EL (cell line): ENCODE data around the gene RASGRF1.
A peak's percentile ranks its signal among the peaks of the same experiment; 100 is the strongest.

Source experiments
- DNase-seq: peaks from one replicate; pipeline ENCODE4 v3.0.0-alpha.2; 2016

The RASGRF1 gene

DNA sequence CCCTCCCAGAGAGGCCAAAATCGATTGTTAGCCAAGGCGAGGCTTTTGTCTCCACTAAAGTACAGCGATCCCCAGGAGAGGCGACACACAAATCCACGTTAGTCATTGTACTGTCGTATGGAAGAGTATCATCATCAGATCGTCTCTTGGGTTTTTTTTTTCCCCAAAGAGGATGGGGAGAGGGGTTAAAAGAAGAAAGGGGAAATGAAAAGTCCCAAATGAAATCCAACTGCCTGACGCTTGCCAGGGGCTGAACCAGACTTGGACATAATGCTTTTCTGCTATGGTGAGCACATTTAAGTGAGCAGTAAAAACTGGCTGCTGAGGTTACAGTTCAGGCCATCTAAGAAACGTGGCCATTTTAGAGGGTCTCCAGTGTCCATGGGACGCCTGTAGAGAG is 107.8 kb downstream of the RASGRF1 start:
- no peak for DNase-seq

DNA sequence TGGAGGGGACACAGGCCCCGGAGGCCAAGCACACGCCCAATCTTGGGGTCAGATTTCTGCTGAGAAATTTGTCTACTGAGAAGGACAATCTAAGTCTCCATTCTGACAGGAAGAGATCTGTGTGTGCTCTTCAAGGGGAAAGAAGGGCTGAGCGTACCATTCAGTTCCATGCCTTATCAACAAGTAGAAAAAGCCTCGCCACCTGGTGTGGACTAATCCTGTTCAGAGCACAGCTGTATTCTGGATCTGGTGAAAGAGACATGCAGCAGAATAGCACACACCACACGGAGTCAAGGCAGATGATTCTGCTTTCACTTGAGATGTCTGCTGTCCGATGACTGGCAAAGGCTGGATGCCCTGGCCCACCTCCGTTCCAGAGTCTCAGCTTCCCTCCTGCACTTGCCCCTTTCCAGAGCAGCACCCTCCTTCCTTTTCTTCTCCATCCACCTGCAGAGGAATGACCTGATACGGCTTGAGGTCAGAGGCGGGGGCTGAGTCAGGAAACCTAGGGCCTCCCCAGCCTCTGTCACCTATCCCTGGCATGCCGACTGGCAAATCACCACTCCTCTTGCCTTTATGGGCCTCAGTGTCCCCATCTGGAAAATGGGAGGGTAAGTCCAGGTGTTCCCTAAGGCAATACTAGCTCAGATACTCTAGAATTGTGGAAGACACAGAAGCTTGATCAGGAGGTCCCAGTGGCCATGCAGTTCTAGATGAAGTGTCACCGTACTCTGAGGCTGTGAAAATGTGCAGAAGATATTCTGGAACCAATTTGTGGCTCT is 108.9 kb downstream of the RASGRF1 start:
- DNase-seq = no peak

DNA sequence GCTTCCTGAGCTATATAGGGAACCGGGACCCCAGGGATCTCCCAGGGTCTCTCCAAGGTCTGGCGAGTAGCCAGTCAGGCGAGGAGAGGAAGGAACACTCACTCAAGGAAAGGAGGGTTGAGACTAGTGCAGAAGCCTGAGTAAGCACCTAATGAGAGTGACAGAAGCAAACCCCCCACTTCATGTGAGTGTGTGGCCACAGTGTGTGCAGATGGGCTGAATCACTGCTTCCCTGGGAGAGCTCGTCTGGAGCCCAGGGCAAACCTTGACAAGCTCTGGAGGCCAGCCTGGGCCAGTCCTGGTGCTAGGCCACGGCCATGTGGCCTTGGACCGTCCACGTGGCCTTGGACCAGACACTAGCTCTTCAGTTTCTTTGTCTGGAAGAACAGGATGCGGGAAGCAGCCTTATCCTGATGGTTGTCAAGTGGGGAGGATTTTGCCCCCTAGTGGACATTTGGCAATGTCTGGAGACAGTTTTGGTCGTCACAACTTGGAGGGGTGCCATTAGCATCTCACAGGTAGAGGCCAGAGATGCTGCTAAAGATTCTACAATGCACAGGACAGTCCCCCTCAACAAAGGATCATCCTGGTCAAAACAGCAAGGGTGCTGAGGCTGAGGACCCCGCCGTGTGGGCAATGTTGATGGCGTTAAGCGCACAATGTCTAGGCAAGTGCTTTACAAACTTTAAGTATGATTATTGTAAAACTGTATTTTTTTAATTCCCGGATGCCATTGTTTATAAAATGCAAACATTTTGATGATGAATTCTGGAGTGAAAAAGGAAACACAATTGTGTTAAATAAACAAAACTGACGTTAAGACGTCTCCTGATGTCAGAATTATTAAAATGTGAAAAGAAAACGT is 110.9 kb downstream of the RASGRF1 start:
- peak; percentile 75 for DNase-seq

DNA sequence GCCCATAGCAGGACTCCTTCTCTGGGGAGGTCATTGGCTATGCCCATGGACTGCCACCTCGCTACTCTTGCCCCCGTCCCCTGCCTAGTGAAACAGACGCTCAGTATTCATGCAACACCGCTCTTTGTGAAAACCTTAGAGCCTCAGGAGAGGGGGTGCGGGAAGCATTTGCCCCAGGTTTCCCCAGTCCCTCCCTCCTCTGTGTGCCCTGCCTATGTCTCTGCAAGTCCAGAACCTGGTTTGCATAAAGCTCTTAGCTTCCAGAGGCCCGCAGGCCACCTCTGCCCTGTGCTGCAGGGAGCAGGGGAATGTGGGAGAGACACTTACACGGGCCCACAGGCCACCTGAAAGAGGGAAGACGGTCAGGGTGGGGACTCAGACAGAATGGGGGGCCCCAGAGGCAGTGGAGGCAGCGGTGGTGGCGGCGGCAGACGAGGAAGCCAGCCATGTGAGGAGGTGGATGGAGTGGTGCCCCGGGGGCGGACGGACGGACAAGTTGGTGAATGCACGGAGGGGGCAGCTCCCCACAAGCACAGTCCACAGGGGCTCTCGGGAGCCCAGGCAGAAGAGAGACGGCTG is 111.9 kb downstream of the RASGRF1 start:
- no peak for DNase-seq

DNA sequence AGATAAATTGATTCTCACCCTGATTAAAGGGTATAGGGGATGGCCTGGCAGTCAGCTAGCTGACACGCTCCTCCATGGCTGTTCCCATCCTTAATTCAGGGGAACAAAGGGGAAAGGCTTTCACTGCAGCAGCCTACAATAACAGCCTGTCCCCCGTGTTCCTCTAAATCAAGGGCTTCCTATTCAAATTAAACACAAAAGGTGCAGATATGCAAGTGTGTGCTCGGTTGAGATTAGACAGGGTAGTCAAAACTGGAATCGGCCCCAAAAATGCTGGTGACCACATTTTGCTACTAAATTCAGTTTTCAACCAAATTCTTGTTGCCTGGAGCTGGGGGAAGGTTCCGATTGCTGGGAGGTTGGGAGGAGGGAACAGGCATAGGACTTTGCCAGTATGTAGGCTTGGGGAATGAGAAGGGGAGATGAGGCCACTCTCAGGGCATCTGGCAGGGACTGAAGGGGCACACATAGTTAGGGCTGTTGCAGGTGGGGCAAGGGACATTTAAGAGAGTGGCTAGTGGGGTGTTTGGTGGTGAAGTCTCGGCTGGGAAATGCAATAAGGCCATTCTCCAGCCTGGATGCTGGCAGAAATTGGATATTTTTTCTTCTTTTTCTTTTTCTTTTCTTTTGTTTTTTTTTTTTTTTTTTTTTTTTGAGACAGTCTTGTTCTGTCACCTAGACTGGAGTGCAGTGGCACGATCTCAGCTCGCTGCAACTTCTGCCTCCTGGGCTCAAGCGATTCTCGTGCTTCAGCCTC is 112.8 kb downstream of the RASGRF1 start:
- DNase-seq = no peak

DNA sequence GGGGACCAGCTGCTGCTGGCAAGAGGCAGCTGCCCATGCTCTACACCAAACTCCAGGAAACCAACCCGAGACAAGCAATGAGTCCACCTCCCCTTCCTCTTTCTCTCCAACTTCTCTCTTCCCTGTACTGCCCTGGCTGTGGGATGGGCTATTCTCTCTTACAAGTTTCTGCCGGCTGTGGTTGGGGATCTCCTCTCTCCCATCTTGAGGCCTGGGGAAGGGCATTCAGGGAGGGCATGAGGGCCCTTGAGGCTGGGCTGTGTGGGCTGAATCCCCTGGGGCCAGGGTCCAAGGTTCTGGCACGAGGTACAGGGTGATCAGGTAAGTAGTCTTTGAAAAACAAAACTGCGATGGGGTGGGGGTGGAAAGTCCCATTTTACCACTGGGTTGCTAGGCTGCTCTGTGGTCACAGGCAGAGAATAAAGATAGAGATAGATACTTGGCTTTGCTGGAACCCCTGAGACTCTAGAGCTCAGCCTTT is 113.4 kb downstream of the RASGRF1 start:
- DNase-seq = no peak

DNA sequence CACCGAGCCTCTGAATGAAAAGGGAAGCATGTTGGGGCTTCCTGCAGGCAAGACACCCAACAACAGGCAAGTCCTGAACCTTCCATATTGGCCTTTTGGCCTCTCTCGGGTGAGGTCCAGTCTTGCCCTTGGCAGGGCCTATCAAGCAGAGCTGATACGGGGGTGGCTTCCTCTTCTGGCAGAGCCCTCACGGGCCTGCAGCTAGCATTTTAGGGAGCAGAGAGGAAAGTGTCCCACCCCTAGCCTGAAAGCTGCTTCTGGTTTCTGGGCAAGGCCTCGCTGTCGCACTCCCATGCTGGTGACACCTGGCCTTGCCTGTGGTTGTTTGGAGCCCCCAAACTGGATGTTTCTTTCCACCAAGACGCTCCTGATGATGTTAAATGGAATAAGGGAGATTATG is 113.9 kb downstream of the RASGRF1 start:
- no peak for DNase-seq

DNA sequence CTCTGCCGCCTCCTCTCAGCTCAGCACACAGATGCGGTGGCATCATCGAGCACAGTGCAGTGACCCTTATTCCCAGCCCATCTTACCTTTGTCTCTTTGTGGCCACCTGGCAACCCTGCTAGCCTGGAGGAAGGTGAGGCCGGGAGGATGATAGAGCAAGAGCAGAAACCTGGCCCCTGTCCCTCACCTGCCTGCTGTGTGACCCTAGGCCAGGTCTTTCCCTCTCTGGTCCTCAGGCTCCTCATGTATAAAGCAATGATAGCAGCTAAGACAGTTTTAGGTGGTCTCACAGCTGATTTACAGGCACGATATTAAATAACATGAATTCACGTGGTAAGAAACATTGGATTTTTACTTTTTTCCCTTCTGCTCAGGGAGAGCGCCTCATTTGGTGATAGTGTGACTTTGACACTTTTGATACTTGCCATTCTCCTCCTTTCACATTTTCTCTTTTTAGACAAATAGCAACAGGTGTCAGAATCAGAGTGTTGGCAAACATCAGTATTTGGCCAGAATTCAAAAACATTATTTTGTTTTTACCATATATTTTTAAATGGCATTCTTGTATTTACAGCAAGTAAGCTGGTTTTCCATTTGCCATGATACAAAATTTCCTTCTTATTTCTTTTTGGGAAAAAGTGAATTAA is 116.2 kb downstream of the RASGRF1 start:
- no peak for DNase-seq

DNA sequence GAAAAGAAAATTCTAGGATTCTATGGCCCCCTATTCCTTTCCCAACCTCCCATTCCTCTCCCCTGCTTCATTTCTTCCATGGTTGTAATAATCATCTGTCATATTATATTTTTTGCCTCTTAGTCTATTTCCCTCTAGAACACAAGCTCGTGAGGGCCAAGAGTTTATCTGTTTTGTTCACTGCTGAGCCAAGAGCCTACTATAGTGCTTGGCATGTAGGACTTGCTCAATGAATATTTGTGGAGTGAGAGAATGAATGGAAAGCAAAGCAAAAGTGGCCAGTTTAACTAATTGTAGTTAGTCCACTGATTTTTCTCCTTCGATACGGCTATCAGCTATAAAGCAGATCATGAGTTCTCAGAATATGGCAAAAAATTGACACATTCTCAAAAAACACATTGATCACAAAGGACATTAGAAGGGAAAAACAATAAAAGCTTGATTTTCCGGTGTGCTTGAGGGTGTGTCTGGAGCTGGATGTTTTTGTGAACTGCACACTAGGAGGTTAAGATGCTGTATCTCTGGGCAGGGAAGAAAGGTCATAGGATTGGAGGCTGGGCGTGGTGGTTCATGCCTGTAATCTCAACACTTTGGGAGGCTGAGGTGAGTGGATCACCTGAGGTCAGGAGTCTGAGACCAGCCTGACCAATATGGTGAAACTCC is 120.8 kb downstream of the RASGRF1 start:
- no peak for DNase-seq

DNA sequence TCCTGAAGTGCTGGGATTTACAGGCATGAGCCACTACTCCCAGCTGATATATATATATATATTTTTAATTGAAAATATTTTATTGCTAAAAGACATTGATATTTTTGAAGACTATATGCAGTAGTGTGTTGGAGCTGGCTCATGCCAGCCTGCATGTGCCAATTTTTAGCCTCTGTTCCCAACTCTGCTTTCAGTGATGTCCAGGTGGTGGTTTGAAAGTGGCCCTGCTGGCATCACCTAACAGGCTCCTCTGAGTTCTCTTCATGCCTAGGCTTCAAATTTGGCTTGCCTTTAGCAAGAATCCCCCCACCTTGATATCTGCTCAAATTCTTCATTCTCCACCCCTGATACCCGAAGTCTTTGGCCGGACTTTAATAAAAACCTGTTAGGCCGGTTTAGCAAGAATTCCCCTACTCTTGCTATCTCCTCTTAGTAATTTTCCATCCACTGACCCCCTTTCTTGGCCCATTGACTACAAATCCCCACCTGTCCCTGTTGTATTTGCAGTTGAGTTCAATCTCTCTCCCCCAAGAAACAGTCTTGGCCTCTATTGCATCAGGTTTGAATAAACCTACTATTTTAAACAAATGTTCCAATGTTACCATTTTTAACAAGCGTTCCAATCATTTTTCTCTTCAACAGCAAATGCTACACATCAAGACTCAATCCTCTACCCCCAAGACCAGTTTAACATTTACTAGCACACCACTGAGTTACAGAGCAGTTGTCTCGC is 121.9 kb downstream of the RASGRF1 start:
- no peak for DNase-seq

DNA sequence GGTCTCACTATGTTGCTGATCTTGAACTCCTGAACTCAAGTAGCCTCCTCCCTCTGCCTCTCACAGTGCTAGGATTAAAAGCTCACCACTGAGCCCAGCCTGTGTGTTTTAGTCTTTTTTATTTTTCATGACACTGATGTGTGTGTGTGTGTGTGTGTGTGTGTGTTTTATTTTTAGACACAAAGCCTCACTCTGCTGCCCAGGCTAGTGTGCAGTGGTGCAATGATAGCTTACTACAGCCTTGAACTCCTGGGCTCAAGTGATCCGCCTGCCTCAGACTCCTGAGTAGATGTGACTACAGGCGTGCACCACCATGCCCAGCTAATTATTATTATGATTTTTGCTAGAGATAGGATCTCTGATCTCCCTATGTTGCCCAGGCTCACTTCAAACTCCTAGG is 122.5 kb downstream of the RASGRF1 start:
- DNase-seq = no peak

DNA sequence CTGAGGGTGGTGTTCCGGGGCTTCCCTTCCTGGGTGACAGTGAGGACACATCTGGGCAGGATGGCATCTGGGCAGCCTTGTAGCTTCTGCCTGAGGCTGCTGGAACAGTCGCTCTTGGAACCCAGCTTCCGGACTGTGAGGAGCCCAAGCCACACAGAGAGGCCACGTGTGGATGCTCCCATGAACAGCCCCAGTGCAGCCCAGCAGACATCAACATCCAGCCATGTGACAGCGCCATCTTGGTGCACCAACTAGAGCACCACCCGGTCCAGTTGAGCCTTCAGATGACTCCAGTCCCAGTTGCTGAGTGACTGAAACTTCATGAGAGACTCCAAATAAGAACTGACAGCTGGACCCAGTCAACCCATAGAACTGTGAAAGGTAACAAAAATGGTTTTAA is 130.3 kb downstream of the RASGRF1 start:
- DNase-seq = no peak

DNA sequence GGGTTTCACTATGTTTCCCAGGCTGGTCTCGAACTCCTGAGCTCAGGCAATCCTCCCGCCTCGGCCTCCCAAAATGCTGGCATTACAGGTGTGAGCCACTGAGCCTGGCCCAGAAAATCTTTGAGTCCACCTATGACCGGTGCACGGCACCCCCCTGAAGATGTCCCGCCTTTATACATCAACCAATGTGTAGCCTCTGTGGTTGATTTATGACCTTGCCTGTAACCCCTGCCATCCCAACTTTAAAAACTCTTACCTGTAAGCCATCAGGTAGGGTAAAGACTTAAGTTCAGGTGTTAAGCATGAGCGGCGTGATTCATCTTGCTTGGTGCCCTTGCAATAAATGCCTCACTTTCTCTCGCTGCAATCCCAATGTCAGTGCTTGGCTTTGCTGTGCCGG is 131.2 kb downstream of the RASGRF1 start:
- DNase-seq = no peak

DNA sequence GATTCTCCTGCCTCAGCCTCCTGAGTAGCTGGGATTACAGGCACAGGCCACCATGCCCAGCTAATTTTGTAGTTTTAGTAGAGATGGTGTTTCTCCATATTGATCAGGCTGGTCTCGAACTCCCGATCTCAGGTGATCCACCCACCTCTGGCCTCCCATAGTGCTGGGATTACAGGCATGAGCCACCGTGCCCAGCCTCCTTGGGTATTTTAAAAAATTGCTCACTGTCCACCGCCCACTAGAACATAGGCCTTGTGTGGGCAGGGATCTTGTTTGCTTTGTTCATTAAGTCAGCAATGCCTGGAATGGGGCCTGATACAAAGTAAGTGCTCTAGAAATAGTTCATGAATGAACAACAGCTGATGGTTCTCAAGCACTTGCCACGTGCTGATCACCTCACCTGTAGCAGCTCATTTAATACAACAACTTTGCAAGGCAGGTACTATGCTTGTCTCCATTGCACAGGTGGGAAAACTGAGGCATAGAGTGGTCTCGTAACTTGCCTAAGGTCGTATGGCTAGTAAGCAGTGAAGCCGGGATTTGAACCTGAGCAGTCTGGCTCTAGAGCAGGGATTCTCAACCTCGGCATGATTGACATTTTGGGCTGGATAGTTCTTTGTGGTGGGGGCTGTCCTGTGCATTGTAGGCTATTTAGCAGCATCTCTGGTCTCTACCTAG is 133.0 kb downstream of the RASGRF1 start:
- no peak for DNase-seq

DNA sequence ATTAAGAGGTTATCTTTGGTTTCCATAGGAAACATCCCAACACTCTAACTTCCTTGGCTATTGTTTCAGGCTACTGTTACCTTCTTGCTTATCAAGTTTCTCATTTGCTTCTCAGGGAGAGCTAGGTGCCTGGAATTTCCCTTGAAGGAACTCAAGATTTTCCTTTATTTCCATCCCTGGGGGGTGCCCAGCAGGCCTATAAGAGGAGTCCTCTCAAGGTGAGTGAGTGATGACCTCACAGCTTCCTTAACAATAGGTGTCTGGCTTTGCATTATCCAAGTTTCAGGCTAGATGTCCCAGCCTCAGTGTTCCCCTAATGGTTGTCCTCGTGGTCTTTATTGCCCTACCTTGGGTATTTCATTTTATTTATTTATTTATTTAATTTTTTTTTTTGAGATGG is 133.6 kb downstream of the RASGRF1 start:
- no peak for DNase-seq

DNA sequence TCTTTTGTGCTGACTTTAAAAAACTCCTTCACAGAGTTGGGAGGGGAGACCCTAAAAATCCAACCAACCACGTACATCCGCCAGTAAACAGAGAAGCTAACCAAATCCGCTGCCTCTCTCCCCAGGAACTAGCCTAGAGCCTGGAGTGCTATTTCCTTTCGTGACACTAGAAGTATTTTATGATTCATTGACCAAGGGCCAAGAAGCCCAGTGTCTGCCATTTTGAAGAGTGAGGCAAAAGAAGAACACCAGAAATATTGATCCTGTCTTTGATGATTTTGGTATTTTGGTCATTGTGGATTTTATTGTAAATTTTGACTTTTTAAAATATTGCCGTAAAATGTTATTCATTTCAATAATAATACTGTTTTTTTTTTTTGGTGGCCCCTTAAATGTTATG is 135.2 kb downstream of the RASGRF1 start:
- DNase-seq = no peak

DNA sequence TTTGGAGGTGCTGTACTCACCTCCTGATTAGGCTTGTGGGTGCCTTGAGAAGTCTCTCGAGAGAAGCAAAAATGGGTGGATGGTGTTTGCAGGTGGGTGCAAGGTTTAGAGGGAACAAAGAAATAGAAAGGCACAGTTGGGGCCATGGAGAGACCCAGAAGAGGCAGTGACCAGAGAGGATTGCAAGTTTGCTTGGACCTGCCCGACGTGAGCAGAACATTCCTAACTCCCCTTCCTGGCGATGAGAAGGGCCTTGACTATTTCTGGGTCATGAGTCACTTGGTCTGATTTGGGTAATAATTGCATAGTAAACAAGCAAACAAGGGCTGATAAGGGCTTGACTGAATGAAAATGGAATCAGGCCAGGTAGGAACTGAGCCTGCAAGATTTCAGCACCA is 138.7 kb downstream of the RASGRF1 start:
- peak; percentile 22 for DNase-seq

DNA sequence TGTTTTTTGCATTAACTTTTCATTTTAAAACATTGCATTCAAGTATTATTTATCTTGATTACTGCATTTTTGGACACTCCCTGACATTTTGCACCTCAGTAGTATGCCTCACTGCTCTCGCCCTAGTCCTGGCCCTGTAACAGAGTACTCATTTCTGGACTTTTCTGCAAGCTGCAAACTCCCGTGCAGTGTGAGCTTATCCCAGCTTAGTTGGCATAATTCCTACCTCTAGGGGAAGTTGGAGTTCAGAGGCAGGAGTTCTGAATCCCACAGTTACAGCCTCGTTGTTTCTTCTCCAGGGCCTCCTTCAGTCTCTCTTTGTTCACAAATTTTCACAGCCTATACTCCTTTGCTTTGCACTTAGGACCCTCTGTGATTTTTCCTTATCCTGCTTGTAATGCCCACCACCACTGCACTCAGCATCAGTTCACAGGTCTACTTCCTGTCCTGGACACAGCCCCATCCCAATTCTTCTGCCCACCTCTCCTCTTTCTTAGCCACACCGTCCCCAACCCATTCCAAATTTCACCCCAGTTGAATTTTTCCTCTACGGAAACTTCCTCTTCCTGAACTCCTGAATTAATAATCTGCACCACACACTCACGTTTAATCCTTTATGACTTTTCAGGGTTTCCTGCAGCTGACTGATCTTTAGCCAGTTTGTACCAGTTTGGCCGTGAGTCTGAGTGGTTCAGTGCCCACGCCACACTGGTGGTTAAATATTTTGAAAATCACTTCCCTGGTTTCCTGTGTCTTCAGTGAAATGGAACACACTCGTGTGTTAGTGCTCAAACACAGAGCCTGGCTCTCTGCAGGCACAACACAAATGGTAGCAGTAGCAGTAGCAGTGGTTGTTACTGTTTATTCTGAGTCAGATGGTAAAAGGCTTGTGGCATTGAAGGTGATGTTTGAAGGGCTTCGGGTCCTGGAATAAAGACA is 139.4 kb downstream of the RASGRF1 start:
- no peak for DNase-seq

DNA sequence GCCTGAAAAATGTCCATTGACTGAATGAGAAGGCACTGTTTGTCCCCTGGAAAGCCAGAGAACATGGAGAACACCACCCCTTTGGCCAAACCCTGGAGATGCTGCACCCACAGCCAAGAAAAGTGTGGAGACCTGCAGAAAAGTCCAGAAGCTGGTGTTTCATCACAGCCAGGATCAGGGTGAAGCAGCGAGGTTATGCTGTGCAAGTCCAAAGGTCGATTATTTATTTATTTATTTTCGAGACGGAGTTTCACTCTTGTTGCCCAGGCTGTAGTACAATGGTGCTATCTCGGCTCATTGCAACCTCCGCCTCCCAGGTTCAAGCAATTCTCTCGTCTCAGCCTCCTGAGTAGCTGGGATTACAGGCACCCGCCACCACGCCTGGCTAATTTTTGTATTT is 140.2 kb downstream of the RASGRF1 start:
- DNase-seq = no peak
